NCI-H526 treated with DMSO at 0.1 percent for 48 hours (cell line): ENCODE results near the gene IL34.
"Not testable (repeated sequence)": the region's sequence is repeated elsewhere in the genome, so short reads cannot be mapped to it uniquely, and the experiment has no call there.

ENCODE experiments used
- DNase-seq: peaks from one replicate; lab custom pipeline; 2025; lab: John Stamatoyannopoulos, UW

Gene IL34

GRCh38 chr16:70632273-70632672, 14.1 kb upstream of the IL34 start:
- DNase-seq = no peak

- not testable (repeated sequence) for DNase-seq
Observed at GRCh38 chr16:70633617-70634016, 12.7 kb upstream of the IL34 start.

- no peak for DNase-seq
Observed at GRCh38 chr16:70634861-70635260, 11.5 kb upstream of the IL34 start.

GRCh38 chr16:70635336-70636016, 10.9 kb upstream of the IL34 start:
- no peak for DNase-seq

GRCh38 chr16:70638814-70639792, 7.3 kb upstream of the IL34 start:
- DNase-seq = no peak

DNA sequence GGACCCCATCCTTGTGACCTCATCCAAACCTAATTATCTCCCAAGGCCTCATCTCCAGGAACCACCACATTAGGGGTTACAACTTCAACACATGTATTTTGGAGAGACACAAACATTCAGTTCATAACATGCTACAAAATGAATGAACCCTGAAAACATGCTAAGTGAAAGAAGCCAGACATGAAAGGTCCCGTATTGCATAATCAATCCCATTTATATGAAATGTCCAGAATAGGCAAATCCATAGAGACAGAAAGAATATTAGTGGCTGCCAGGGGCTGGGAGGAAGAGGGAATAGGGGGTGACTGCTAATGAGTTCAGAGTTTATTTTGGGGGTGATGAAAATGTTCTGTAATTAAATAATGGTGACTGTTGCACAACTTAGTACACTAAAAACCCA, 3.7 kb upstream of the IL34 start:
- no peak for DNase-seq

GRCh38 chr16:70643264-70643663, 3.1 kb upstream of the IL34 start:
- DNase-seq = not testable (repeated sequence)

DNA sequence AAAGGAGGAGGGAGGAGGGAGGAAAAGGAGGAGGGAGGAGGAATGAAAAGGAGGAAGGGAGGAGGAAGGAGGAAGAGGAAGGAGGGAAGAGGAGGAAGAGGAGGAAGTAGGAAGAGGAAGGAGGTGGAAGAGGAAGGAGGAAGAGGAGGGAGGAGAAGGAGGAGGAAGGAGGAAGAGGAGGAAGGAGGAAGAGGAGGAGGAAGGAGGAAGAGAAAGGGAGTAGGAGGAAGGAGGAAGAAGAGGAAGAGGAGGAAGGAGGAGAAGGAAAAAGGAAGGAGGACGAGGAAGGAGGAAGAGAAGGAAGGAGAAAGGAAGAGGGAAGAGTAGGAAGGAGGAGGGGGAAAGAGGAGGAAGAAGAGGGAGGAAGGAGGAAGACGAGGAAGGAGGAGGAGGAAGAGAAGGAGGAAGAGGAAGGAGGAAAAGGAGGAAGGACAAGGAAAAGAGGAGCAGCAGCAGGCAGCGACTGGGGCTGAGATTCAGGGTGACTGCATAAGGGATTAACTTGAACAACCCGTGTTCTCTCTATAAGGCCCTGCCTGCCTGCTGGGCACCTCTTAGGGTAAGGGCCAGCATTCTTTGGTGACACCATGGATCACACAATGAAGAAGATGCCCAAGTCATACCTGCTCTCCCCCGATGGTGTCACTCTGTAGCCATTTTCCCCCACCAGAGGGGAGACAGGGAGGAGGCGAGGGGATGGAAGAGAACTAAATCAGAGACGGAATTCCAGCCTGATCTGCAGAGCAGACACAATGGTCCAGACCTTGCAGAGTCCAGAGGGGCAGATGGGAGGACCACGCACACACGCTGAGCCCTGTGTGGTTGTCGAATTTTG, 1.4 kb upstream of the IL34 start:
- DNase-seq = no peak

- DNase-seq = no peak
Observed at GRCh38 chr16:70647441-70648359, 1.3 kb downstream of the IL34 start.

DNA sequence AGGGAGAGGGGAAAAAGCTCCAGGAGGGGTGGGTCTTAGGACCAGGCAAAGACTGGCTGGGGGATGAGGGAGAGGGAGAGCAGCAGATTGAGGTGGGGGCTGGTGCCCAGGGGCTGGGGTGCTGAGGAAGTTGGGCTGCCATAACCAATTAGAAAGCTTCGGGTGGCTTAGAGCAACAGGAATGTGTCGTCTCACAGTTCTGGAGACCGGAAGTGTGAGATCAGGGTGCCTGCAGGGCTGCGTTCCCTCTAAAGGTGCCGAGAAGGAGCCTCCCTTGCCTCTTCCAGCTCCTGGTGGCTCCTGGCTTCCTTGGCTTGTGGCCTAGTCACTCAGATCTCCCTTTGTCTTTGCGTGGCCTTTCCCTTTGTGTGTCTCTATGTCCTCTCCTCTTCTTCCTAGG, 2.2 kb downstream of the IL34 start:
- no peak for DNase-seq

DNA sequence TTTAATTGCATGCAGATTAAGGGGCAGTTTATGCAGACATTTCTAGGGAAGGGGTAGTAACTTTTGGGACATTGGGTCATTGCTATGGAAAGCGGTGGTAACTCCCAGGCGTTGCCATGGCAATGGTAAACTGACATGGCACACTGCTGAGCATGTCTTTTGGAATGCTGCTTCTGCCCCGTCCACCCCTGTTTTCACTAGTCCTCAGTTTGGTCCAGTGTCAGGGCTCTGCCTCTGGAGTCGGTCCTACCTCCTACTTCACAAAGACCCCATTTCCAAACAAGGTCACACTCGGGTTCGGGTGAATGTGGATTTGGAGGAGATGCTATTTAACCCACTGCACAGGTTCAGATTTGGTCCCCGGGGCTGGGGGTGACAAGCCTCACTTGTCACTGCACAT, 2.9 kb downstream of the IL34 start:
- no peak for DNase-seq

GRCh38 chr16:70650216-70650615, 3.9 kb downstream of the IL34 start:
- DNase-seq = no peak

GRCh38 chr16:70651524-70651923, 5.2 kb downstream of the IL34 start:
- DNase-seq = no peak

GRCh38 chr16:70652322-70652721, 6.0 kb downstream of the IL34 start:
- DNase-seq = no peak

DNA sequence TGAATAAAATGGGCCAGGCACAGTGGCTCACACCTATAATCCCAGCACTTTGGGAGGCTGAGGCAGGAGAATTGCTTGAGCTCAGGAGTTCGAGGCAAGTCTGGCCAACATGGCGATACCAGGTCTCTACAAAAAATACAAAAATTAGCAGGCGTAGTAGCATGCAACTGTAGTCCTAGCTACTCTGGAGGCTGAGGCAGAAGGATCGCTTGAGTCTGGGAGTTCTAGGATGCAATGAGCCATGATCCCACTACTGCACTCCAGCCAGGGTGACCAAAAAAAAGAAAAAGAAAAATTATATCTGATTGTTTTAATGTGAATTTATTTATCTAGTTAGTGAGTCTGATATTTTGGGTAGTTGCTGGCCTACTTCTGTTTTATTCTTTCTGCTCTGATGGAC, 7.0 kb downstream of the IL34 start:
- DNase-seq = no peak

GRCh38 chr16:70653809-70654771, 7.7 kb downstream of the IL34 start:
- peak; percentile 45 for DNase-seq

- DNase-seq = no peak
Observed at GRCh38 chr16:70656065-70656711, 9.8 kb downstream of the IL34 start.

- no peak for DNase-seq
Observed at GRCh38 chr16:70656712-70657263, 10.4 kb downstream of the IL34 start.

DNA sequence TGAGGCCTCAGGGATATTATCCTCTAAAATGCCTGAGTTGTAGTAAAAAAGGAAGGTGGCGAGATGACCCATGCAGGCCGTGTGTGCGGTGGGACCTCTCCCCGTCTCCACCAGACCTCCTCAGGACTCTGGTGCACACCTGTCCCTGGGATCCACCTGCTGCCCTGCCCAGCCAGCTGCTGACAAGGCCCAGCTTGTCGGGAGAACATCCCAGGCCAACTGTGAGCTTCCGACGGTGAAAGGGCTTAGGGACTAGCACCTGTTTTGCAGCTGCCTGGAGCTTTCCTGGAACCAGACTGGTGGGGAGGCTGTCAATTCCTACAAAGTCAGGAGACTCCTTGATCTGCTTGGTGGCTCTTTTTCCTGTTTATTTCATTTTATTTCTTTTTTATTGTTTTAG, 11.6 kb downstream of the IL34 start:
- DNase-seq = no peak
